Muscle of leg (tissue), 11 donors: ENCODE results near the gene ARHGDIA. TPM values are rescaled to one million over a fixed set of nuclear protein-coding genes. Genes with fewer than 3 reads are reported as not detected.

Experiments
- DNase-seq: peaks from one replicate; pipeline ENCODE4 v3.0.0; 2013
- H3K27ac ChIP-seq: one replicate; pipeline ENCODE4 v1.5.1; 2013; ENCODE audit warnings: mild to moderate bottlenecking, low read length, control low read depth
- H3K27me3 ChIP-seq: one replicate; pipeline ENCODE4 v1.6.1; 2013; ENCODE audit warnings: low read length; ENCODE audit not compliant: control insufficient read depth, insufficient read depth
- H3K36me3 ChIP-seq: one replicate; pipeline ENCODE4 v1.6.1; 2013; ENCODE audit warnings: low read length; ENCODE audit not compliant: control insufficient read depth, insufficient read depth
- H3K4me1 ChIP-seq: one replicate; pipeline ENCODE4 v1.6.1; 2013; ENCODE audit warnings: low read length; ENCODE audit not compliant: control insufficient read depth, insufficient read depth
- H3K4me3 ChIP-seq: one replicate; pipeline ENCODE4 v1.5.1; 2013; ENCODE audit warnings: low read length, control low read depth
- H3K9me3 ChIP-seq: replicated peaks from 2 replicates; pipeline ENCODE4 v1.6.1; 2013; ENCODE audit warnings: low read depth, low read length; ENCODE audit not compliant: control insufficient read depth
- WGBS: methylation state at CpG from one replicate; pipeline ENCODE4 v1.1.5; 2013; ENCODE audit warnings: missing lambda C conversion rate; ENCODE audit not compliant: insufficient coverage; 5-methylcytosine and 5-hydroxymethylcytosine counted together
- polyA plus RNA-seq, 8 donors: library from polyadenylated mRNA; unstranded; fragments of 120-200 nt; gene quantifications; one replicate each; pipeline versions ENCODE4 v1.2.1 to v1.2.3, GENCODE V29; 2013; ENCODE audit warnings: inconsistent platforms in 1 of 8, low replicate concordance in 1 of 8; ENCODE audit not compliant: insufficient read length in 8 of 8, insufficient read depth in 1 of 8
- total RNA-seq: library from RNA; stranded (reverse); fragments of 120-200 nt; gene quantifications from one replicate; pipeline ENCODE4 v1.2.4, GENCODE V29; 2013

Gene ARHGDIA
- total and polyA plus RNA-seq, 9 donors, result 86.0 to 236 (median 189) TPM

DNA sequence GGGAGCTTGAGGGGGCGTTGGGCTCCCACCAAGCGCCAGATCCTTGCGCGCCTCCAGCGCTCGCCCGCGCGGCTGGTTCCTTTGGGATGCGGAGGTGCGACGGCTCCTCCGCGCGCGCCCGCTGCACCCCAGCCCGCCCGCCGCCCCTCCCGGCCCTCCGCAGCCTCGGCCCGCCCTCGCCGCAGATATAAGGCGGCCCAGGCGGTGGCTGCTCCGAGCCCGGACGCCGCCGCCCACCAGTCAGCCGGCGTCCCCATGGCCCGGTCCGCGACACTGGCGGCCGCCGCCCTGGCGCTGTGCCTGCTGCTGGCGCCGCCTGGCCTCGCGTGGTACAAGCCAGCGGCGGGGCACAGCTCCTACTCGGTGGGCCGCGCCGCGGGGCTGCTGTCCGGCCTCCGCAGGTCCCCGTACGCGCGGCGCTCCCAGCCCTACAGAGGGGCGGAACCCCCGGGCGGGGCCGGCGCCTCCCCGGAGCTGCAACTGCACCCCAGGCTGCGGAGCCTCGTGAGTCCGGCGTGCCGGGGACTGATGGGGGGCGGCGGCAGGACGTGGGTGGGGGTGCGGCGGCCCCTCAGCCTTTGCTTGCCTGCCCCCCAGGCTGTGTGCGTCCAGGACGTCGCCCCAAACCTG lies 31.0 kb upstream of the ARHGDIA start, which contains the start of gene NPB:
Gene NPB, plus strand, starts transcription at position 216 of the 630 bp plus-strand sequence. Its CDS starts 40 bp downstream, at position 256.
- WGBS, result 2% methylated on average over 77 of the region's 79 CpGs
- H3K27ac ChIP-seq, result no peak within 1 kb of the TSS
- no peak for DNase-seq

GRCh38 chr17:81901167-81902022 lies 30.3 kb upstream of the ARHGDIA start:
- no peak overlapping the region for H3K27ac ChIP-seq
- H3K4me1 ChIP-seq, result peaks cover 11% of the 10 kb centered on the region
- peaks cover 16% of the 10 kb centered on the region for H3K27me3 ChIP-seq
- H3K4me3 ChIP-seq, result peak overlapping the region; percentile 17
- 58% methylated on average over 14 of the region's 21 CpGs for WGBS
- peaks cover 64% of the 10 kb centered on the region for H3K36me3 ChIP-seq
- H3K9me3 ChIP-seq, result no peaks in the 10 kb centered on the region
- DNase-seq, result no peak

More for the DNA sequence above, 31.0 kb upstream of the ARHGDIA start, which contains the start of gene NPB:
- H3K4me1 ChIP-seq, result peaks cover 11% of the 10 kb centered on the region
- H3K9me3 ChIP-seq, result no peaks in the 10 kb centered on the region
- H3K36me3 ChIP-seq, result peaks cover 66% of the 10 kb centered on the region
- H3K4me3 ChIP-seq, result peak within 1 kb of the TSS; percentile 17
- peaks cover 16% of the 10 kb centered on the region for H3K27me3 ChIP-seq

DNA sequence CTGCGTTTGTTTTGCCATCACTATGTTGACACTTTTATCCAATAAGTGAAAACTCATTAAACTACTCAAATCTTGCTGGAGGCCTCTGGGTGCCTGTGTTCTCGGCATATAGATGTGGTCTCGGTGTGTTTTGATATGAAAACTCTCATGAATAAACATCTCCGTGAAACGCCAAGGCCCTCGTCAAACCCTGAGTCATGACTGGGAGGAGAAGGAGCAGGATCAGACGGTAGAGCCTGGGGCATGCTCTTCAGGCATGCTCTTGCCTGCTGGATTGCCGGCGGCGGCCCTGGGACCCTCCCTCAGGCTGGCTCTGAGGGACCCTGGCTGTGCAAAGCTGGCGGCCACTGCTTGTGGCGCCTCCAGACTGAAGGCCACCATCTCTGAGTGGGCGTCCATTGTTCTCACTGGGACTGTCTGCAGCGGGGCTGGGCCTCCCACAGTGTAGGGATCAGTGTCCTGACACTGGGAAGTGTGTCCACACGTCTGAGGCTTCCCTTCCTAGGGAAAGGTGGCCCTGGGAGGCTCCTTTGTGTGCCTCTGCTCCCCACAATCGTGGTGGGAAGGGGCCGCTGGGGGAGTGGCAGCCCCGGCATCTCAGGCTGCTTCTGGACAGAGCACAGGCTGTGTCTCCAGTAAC lies 29.2 kb upstream of the ARHGDIA start:
- peaks cover 62% of the 10 kb centered on the region for H3K36me3 ChIP-seq
- H3K4me3 ChIP-seq, result no peak overlapping the region
- no peak for DNase-seq
- no peaks in the 10 kb centered on the region for H3K9me3 ChIP-seq
- peaks cover 16% of the 10 kb centered on the region for H3K27me3 ChIP-seq
- no peak overlapping the region for H3K27ac ChIP-seq
- peaks cover 11% of the 10 kb centered on the region for H3K4me1 ChIP-seq
- 75% methylated on average over 17 of the region's 18 CpGs for WGBS

DNA sequence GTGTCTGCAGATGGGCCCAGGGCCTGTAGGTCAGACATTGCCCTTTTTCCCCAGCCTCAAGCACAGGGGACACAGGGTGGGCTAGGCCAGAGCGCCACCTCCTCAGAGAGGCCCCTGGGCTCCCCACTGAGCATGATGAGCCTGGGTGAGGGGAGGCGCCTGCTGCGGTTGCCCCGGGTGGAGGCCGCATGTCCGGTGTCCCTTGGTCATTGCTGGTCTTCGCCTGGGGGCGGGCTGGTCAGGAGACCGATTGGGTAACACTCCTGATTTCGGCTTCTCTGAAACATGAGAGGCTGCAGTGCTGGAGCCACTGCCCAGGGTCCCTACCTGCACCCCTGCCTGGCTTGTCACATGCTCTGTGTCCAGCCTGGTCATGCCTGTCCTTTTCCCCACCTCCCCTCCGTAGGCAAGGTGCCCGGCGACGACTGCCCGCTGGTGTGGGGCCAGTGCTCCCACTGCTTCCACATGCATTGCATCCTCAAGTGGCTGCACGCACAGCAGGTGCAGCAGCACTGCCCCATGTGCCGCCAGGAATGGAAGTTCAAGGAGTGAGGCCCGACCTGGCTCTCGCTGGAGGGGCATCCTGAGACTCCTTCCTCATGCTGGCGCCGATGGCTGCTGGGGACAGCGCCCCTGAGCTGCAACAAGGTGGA lies 28.5 kb upstream of the ARHGDIA start:
- WGBS, result 92% methylated on average over 21 of the region's 22 CpGs
- no peak overlapping the region for H3K27ac ChIP-seq
- H3K4me3 ChIP-seq, result no peak overlapping the region
- H3K27me3 ChIP-seq, result peaks cover 16% of the 10 kb centered on the region
- H3K4me1 ChIP-seq, result peaks cover 11% of the 10 kb centered on the region
- DNase-seq, result no peak
- peaks cover 60% of the 10 kb centered on the region for H3K36me3 ChIP-seq
- H3K9me3 ChIP-seq, result no peaks in the 10 kb centered on the region

DNA sequence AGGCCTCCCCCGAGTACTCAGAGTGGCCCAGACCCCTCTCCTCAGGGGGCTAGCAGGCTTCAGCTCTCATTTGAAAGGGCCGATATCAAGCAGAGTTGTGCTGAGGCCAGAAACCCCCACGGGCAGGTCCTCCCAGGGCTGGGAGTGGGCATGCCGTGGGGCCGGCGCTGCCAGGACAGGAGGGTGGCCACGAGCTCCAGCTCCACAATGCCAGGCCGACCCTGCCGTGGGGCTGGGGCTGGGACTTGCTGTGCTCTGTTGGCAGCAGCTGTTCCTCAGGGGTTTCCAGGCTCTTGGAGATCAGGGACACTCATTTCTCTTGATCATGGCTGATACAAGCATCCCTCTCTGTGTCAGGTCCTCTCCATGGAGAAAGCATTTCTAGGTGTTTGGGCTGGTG lies 27.7 kb upstream of the ARHGDIA start:
- WGBS, result 80% methylated on average over 9 of the region's 9 CpGs
- Histone ChIP-seq H3K27ac (no peak overlapping the region), H3K9me3 (no peaks in the 10 kb centered on the region), H3K27me3 (peaks cover 16% of the 10 kb centered on the region), H3K4me1 (peaks cover 11% of the 10 kb centered on the region), H3K36me3 (peaks cover 62% of the 10 kb centered on the region), H3K4me3 (no peak overlapping the region)
- no peak for DNase-seq

DNA sequence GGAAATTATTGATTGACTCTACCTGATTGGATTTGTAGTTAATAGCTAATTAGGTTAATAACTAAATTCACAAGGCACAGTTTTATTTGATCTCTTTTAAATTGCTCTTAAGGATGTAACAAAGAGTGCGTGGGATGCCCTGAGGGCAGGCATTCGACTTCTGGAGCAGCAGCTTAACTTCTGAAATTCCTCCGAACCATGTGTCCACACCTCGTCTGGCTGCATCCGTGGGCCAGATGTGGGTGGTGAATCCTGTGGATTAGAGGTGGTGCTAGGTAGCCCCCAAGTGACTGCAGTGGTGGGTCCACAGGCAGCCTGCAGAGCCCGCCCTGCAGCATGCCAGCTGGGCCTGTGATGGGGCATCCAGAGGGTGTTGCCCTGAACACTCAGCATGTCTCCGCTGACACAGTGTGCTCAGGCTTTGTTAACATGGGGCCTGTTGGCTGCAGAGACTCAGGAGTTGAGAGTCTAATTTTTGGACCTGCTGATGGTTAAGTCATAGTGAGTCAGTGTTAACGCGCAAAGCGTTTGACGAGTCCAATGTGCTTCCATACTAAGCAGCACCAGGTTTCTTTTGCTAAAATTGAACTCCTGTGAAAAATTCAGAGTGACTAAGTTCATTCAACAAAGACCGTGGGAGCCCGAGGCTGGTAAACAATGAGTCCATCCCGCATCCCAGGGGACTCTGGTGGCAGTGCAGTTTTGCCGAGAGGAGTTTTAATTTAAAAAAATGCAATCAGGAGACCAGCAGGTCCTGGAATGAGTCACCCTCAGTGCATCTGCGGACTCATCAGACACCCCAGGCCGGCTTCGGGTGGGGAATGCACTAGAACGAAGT lies 27.1 kb upstream of the ARHGDIA start:
- H3K36me3 ChIP-seq, result peaks cover 68% of the 10 kb centered on the region
- no peak for DNase-seq
- 90% methylated on average over 17 of the region's 19 CpGs for WGBS

DNA sequence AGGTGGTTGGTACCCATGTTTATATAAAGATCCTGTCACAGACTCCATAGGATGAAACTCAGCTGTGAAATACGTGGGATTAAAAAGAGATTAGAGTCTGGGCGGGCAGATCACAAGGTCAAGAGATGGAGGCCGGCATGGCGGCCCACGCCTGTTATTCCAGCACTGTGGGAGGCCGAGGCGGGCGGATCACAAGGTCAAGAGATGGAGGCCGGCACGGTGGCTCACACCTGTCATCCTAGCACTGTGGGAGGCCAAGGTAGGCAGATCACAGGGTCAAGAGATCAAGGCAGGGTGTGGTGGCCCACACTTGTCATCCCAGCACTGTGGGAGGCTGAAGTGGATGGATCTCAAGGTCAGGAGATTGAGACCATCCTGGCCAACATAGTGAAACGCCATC lies 24.3 kb upstream of the ARHGDIA start:
- H3K4me1 ChIP-seq, result peaks cover 11% of the 10 kb centered on the region
- H3K27me3 ChIP-seq, result no peaks in the 10 kb centered on the region
- DNase-seq, result no peak
- no peaks in the 10 kb centered on the region for H3K9me3 ChIP-seq
- WGBS, result 85% methylated on average over 10 of the region's 11 CpGs
- no peak overlapping the region for H3K4me3 ChIP-seq
- H3K27ac ChIP-seq, result no peak overlapping the region
- H3K36me3 ChIP-seq, result peaks cover 63% of the 10 kb centered on the region

More for the DNA sequence above, 27.1 kb upstream of the ARHGDIA start:
- H3K27ac ChIP-seq, result no peak overlapping the region
- H3K27me3 ChIP-seq, result peaks cover 16% of the 10 kb centered on the region
- H3K9me3 ChIP-seq, result no peaks in the 10 kb centered on the region
- H3K4me3 ChIP-seq, result no peak overlapping the region
- H3K4me1 ChIP-seq, result peaks cover 11% of the 10 kb centered on the region

DNA sequence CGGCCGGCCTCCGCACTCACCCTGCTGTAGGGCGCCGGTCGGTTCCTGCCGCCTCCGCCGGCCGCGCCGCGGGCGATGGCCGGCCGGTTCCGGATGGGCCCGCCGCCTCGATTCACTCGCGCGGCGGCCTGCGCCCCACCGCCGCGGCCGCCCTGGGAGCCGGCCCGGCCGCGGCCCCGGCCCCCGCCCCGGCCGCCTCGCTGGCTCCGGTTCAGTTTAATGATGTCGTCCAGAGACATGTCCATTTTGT lies 20.1 kb upstream of the ARHGDIA start:
- Histone ChIP-seq H3K4me1 (peaks cover 26% of the 10 kb centered on the region), H3K27ac (peak overlapping the region; percentile 66), H3K36me3 (peaks cover 67% of the 10 kb centered on the region), H3K27me3 (no peaks in the 10 kb centered on the region), H3K9me3 (no peaks in the 10 kb centered on the region), H3K4me3 (peak overlapping the region; percentile 62)
- DNase-seq, result no peak
- under 1% methylated on average over 40 of the region's 40 CpGs for WGBS

GRCh38 chr17:81890447-81891302 lies 19.5 kb upstream of the ARHGDIA start:
- Histone ChIP-seq H3K9me3 (no peaks in the 10 kb centered on the region), H3K4me3 (peak overlapping the region; percentile 62)

More at GRCh38 chr17:81890447-81891302, 19.5 kb upstream of the ARHGDIA start:
- Histone ChIP-seq H3K4me1 (peaks cover 31% of the 10 kb centered on the region), H3K36me3 (peaks cover 69% of the 10 kb centered on the region), H3K27ac (peak overlapping the region; percentile 66), H3K27me3 (no peaks in the 10 kb centered on the region)
- no peak for DNase-seq
- WGBS, result 9% methylated on average over 58 of the region's 69 CpGs
